Measurements from ENCODE around the gene CYP2D6. TPM values are rescaled to one million over a fixed set of nuclear protein-coding genes. Genes with fewer than 3 reads are reported as not detected.
A peak's percentile ranks its signal among the peaks of the same experiment; 100 is the strongest.
"Not testable (repeated sequence)": the region's sequence is repeated elsewhere in the genome, so short reads cannot be mapped to it uniquely, and the experiment has no call there.

The CYP2D6 gene
- total RNA-seq, 1 experiment from 2014 or later = 0.55 TPM

DNA sequence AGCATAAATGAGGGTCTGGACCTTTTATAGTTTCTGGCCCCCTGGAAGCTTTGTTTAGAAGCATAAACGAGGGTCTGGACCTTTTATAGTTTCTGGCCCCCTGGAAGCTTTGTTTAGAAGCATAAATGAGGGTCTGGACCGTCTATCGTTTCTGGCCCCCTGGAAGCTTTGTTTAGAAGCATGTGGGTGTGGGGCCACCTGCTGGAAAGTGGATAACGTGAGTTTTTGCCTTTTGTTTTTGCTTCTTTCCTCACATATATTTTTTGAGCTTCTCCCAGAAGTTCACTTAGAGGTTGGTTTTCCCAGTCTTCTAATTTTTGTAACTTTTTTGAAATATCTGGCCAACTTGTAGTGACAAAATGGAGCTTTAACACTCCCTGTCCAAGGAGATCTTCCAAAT, 17.8 kb downstream of the CYP2D6 start:
- H3K9ac ChIP-seq (ENCODE audit: low read length); H3K36me3 ChIP-seq (ENCODE audit: low read depth, low read length); BruUV-seq (replicated peaks); POLR2A ChIA-PET (ENCODE audit: unreplicated experiment); ATAC-seq; H3K4me1 ChIP-seq (ENCODE audit: insufficient read depth, low read length); H3K79me2 ChIP-seq (ENCODE audit: low read length); H2AFZ ChIP-seq (ENCODE audit: low read length); H3K4me2 ChIP-seq (ENCODE audit: low read length); H3K27ac ChIP-seq (ENCODE audit: low read length); H3F3A ChIP-seq (ENCODE audit: low read length, unreplicated experiment); H3K9me3 ChIP-seq (ENCODE audit: low read length); H4K20me1 ChIP-seq (ENCODE audit: low read length); H3K9me2 ChIP-seq (replicated peaks; ENCODE audit: low read length); H3K27me3 ChIP-seq (ENCODE audit: low read length); H3K4me3 ChIP-seq (ENCODE audit: low read length): not testable (repeated sequence)
- intact Hi-C loops (cut with micrococcal nuclease) = loop anchor here (1.0 kb wide), 1 partner anchor 146 kb away; no protein-coding TSS in a partner anchor
- peak; percentile 37; the same call in 1 of the 2 replicates for TF ChIP-seq CTCF (conservative IDR thresholded peaks at IDR 0.05; ENCODE audit: low read depth, low read length)
- CTCF ChIA-PET = interaction anchor here (0.7 kb wide), 3 partner anchors 22 to 330 kb away, joined by 3 to 7 read pairs (median 4); partner anchors contain the start of gene CENPM
- peak; percentile 14 for DNase-seq

GRCh38 chr22:42111798-42112197, 18.8 kb downstream of the CYP2D6 start:
- Histone ChIP-seq H3K36me3 (ENCODE audit: low read depth, low read length) (no peaks in the 10 kb centered on the region; the same call in 1 of the 2 replicates), H3F3A (ENCODE audit: low read length, unreplicated experiment) (no peaks in the 10 kb centered on the region), H3K9ac (ENCODE audit: low read length) (no peak overlapping the region), H3K27me3 (ENCODE audit: low read length) (no peaks in the 10 kb centered on the region), H3K79me2 (ENCODE audit: low read length) (no peaks in the 10 kb centered on the region), H4K20me1 (ENCODE audit: low read length) (no peaks in the 10 kb centered on the region), H3K27ac (ENCODE audit: low read length) (no peak overlapping the region), H2AFZ (ENCODE audit: low read length) (no peak overlapping the region), H3K4me3 (ENCODE audit: low read length) (no peak overlapping the region), H3K9me3 (ENCODE audit: low read length) (no peaks in the 10 kb centered on the region), H3K4me2 (ENCODE audit: low read length) (no peak overlapping the region), H3K4me1 (ENCODE audit: insufficient read depth, low read length) (no peaks in the 10 kb centered on the region), H3K9me2 (replicated peaks; ENCODE audit: low read length) (no peaks in the 10 kb centered on the region)
- ChIA-PET CTCF (no interaction called here), POLR2A (ENCODE audit: unreplicated experiment) (no interaction called here)
- TF ChIP-seq CTCF (conservative IDR thresholded peaks at IDR 0.05; ENCODE audit: low read depth, low read length) (no peak), EZH2 (IDR thresholded peaks at IDR 0.05; ENCODE audit: low read length, unreplicated experiment) (no peak), EZH2phosphoT487 (IDR thresholded peaks at IDR 0.05; ENCODE audit: borderline replicate concordance, low read length) (no peak)
- ATAC-seq (no peak), DNase-seq (no peak)
- BruUV-seq (replicated peaks) = no TSS peak
- intact Hi-C loops (cut with micrococcal nuclease) = loop anchor here (1.0 kb wide), 1 partner anchor 145 kb away; no protein-coding TSS in a partner anchor

- BruUV-seq (replicated peaks) = no TSS peak
- Histone ChIP-seq H3F3A (ENCODE audit: low read length, unreplicated experiment) (no peaks in the 10 kb centered on the region), H3K79me2 (ENCODE audit: low read length) (no peaks in the 10 kb centered on the region), H3K4me1 (ENCODE audit: insufficient read depth, low read length) (no peaks in the 10 kb centered on the region), H3K27ac (ENCODE audit: low read length) (no peak overlapping the region), H3K36me3 (ENCODE audit: low read depth, low read length) (0 out of 2 replicates have a peak, but pooled peaks cover 4% of the 10 kb centered on the region), H4K20me1 (ENCODE audit: low read length) (no peaks in the 10 kb centered on the region), H3K4me2 (ENCODE audit: low read length) (no peak overlapping the region), H3K27me3 (ENCODE audit: low read length) (no peaks in the 10 kb centered on the region), H2AFZ (ENCODE audit: low read length) (no peak overlapping the region), H3K4me3 (ENCODE audit: low read length) (no peak overlapping the region), H3K9me3 (ENCODE audit: low read length) (no peaks in the 10 kb centered on the region), H3K9ac (ENCODE audit: low read length) (no peak overlapping the region), H3K9me2 (replicated peaks; ENCODE audit: low read length) (no peaks in the 10 kb centered on the region)
- no peak for ATAC-seq
- POLR2A ChIA-PET (ENCODE audit: unreplicated experiment) = no interaction called here
- intact Hi-C loops (cut with micrococcal nuclease) = no loop called here
- no peak for TF ChIP-seq CTCF (conservative IDR thresholded peaks at IDR 0.05; ENCODE audit: low read depth, low read length)
- TF ChIP-seq EZH2 (IDR thresholded peaks at IDR 0.05; ENCODE audit: low read length, unreplicated experiment) = no peak
- TF ChIP-seq EZH2phosphoT487 (IDR thresholded peaks at IDR 0.05; ENCODE audit: borderline replicate concordance, low read length) = no peak
- no peak for DNase-seq
- CTCF ChIA-PET = no interaction called here
Observed at GRCh38 chr22:42108848-42109247, 21.8 kb downstream of the CYP2D6 start.

- H3K4me1 ChIP-seq (ENCODE audit: insufficient read depth, low read length); DNase-seq; CTCF ChIA-PET; H3K27me3 ChIP-seq (ENCODE audit: low read length); H3K27ac ChIP-seq (ENCODE audit: low read length); H3K4me3 ChIP-seq (ENCODE audit: low read length); H3K79me2 ChIP-seq (ENCODE audit: low read length); H2AFZ ChIP-seq (ENCODE audit: low read length); H3K4me2 ChIP-seq (ENCODE audit: low read length); H3K9me3 ChIP-seq (ENCODE audit: low read length); POLR2A ChIA-PET (ENCODE audit: unreplicated experiment); H3K36me3 ChIP-seq (ENCODE audit: low read depth, low read length); BruUV-seq (replicated peaks); H4K20me1 ChIP-seq (ENCODE audit: low read length); intact Hi-C loops (cut with micrococcal nuclease); ATAC-seq; H3K9ac ChIP-seq (ENCODE audit: low read length); H3F3A ChIP-seq (ENCODE audit: low read length, unreplicated experiment); H3K9me2 ChIP-seq (replicated peaks; ENCODE audit: low read length): not testable (repeated sequence)
Observed at GRCh38 chr22:42104332-42104860, 26.2 kb downstream of the CYP2D6 start.
